Coronary artery (tissue), 2 donors: ENCODE data around the gene MUC5AC.
"Not testable (repeated sequence)": the region's sequence is repeated elsewhere in the genome, so short reads cannot be mapped to it uniquely, and the experiment has no call there.

Source experiments
- DNase-seq: peaks from one replicate; pipeline ENCODE4 v3.0.0-alpha.2; 2017; ENCODE audit warnings: low spot score
- H3K27ac ChIP-seq, 2 donors: fragments of 200-600 bp; sonication (generic); one replicate each; pipeline ENCODE4 v1.5.1; 2016 to 2019
- H3K4me3 ChIP-seq: fragments of 200-600 bp; sonication (generic); 2 replicates; pipeline ENCODE4 v1.5.1; 2016; ENCODE audit warnings: mild to moderate bottlenecking, moderate library complexity
- TF ChIP-seq, protein P1 (sequence below): fragments of 200-600 bp; sonication (generic); IDR thresholded peaks from one replicate; pipeline ENCODE4 v1.5.1; 2019; ENCODE audit warnings: antibody characterized with exemption

The MUC5AC gene

GRCh38 chr11:1237851-1238250 is 80.1 kb downstream of the MUC5AC start:
- DNase-seq, result no peak
- no peak overlapping the region for H3K4me3 ChIP-seq
- H3K27ac ChIP-seq, result no peak overlapping the region
- TF ChIP-seq, protein P1, sequence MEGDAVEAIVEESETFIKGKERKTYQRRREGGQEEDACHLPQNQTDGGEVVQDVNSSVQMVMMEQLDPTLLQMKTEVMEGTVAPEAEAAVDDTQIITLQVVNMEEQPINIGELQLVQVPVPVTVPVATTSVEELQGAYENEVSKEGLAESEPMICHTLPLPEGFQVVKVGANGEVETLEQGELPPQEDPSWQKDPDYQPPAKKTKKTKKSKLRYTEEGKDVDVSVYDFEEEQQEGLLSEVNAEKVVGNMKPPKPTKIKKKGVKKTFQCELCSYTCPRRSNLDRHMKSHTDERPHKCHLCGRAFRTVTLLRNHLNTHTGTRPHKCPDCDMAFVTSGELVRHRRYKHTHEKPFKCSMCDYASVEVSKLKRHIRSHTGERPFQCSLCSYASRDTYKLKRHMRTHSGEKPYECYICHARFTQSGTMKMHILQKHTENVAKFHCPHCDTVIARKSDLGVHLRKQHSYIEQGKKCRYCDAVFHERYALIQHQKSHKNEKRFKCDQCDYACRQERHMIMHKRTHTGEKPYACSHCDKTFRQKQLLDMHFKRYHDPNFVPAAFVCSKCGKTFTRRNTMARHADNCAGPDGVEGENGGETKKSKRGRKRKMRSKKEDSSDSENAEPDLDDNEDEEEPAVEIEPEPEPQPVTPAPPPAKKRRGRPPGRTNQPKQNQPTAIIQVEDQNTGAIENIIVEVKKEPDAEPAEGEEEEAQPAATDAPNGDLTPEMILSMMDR, result no peak

DNA sequence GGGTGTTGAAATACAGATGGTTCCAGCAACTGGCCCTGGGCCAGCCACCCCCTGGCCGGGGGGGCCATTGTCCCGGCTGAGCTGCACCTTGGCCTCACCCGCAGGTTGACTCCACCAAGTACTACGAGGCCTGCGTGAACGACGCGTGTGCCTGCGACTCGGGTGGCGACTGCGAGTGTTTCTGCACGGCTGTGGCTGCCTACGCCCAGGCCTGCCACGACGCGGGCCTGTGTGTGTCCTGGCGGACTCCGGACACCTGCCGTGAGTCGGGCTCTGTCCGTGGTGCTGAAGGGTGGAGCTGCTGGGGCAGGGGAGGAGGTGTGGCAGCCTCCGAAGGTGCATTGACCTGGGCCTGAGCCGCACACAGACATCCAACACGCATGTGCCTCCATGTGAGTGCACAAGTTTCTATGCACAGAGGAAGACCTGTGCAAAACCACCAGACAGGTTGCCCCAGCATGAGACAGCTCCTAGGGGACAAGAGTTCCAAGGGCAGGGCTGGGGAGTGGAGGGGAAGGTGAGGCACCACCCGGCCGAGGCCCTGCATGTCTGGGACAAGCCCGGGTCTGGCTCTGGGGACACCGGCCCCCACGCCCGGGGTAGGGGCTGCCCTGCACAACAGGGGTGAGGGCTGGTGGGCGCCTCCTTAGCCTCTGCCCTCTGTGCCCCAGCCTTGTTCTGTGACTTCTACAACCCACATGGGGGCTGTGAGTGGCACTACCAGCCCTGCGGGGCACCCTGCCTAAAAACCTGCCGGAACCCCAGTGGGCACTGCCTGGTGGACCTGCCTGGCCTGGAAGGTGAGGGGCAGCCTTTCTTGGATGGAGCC is 81.2 kb downstream of the MUC5AC start:
- DNase-seq, result no peak
- Histone ChIP-seq H3K4me3 (no peak overlapping the region), H3K27ac (no peak overlapping the region)
- TF ChIP-seq, protein P1, result no peak

GRCh38 chr11:1239596-1240205 is 81.9 kb downstream of the MUC5AC start:
- TF ChIP-seq, protein P1, result no peak
- no peak overlapping the region for H3K27ac ChIP-seq
- no peak for DNase-seq
- H3K4me3 ChIP-seq, result no peak overlapping the region

GRCh38 chr11:1240771-1241170 is 83.0 kb downstream of the MUC5AC start:
- no peak overlapping the region for H3K27ac ChIP-seq
- no peak overlapping the region for H3K4me3 ChIP-seq
- no peak for DNase-seq
- TF ChIP-seq, protein P1, result no peak

DNA sequence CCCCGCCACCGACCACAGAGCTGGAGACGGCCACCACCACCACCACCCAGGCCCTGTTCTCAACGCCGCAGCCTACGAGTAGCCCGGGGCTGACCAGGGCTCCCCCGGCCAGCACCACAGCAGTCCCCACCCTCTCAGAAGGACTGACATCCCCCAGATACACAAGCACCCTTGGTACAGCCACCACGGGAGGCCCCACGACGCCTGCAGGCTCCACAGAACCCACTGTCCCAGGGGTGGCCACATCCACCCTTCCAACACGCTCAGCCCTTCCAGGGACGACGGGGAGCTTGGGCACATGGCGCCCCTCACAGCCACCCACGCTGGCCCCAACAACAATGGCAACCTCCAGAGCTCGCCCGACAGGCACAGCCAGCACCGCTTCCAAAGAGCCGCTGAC is 84.0 kb downstream of the MUC5AC start:
- no peak overlapping the region for H3K27ac ChIP-seq
- no peak for DNase-seq
- no peak overlapping the region for H3K4me3 ChIP-seq
- TF ChIP-seq, protein P1, result no peak

- no peak overlapping the region for H3K27ac ChIP-seq
Measured at GRCh38 chr11:1242289-1242688, 84.5 kb downstream of the MUC5AC start.

DNA sequence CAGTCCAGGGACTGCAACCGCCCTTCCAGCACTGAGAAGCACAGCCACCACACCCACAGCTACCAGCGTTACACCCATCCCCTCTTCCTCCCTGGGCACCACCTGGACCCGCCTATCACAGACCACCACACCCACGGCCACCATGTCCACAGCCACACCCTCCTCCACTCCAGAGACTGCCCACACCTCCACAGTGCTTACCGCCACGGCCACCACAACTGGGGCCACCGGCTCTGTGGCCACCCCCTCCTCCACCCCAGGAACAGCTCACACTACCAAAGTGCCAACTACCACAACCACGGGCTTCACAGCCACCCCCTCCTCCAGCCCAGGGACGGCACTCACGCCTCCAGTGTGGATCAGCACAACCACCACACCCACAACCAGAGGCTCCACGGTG is 85.0 kb downstream of the MUC5AC start:
- not testable (repeated sequence) for H3K27ac ChIP-seq, DNase-seq, H3K4me3 ChIP-seq

More at GRCh38 chr11:1242289-1242688, 84.5 kb downstream of the MUC5AC start:
- H3K4me3 ChIP-seq, result no peak overlapping the region
- TF ChIP-seq, protein P1, result no peak
- DNase-seq, result no peak

DNA sequence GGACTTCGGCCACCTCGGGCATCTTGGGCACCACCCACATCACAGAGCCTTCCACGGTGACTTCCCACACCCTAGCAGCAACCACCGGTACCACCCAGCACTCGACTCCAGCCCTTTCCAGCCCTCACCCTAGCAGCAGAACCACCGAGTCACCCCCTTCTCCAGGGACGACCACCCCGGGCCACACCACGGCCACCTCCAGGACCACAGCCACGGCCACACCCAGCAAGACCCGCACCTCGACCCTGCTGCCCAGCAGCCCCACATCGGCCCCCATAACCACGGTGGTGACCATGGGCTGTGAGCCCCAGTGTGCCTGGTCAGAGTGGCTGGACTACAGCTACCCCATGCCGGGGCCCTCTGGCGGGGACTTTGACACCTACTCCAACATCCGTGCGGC is 85.8 kb downstream of the MUC5AC start:
- DNase-seq, H3K4me3 ChIP-seq, H3K27ac ChIP-seq: not testable (repeated sequence)

- DNase-seq, H3K27ac ChIP-seq, H3K4me3 ChIP-seq: not testable (repeated sequence)
Measured at GRCh38 chr11:1244557-1244956, 86.8 kb downstream of the MUC5AC start.

GRCh38 chr11:1245717-1246116 is 88.0 kb downstream of the MUC5AC start:
- DNase-seq, H3K4me3 ChIP-seq, H3K27ac ChIP-seq: not testable (repeated sequence)

DNA sequence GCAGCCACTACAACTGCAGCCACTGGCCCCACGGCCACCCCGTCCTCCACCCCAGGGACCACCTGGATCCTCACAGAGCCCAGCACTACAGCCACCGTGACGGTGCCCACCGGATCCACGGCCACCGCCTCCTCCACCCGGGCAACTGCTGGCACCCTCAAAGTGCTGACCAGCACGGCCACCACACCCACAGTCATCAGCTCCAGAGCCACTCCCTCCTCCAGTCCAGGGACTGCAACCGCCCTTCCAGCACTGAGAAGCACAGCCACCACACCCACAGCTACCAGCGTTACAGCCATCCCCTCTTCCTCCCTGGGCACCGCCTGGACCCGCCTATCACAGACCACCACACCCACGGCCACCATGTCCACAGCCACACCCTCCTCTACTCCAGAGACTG is 88.5 kb downstream of the MUC5AC start:
- H3K4me3 ChIP-seq, H3K27ac ChIP-seq, DNase-seq: not testable (repeated sequence)

DNA sequence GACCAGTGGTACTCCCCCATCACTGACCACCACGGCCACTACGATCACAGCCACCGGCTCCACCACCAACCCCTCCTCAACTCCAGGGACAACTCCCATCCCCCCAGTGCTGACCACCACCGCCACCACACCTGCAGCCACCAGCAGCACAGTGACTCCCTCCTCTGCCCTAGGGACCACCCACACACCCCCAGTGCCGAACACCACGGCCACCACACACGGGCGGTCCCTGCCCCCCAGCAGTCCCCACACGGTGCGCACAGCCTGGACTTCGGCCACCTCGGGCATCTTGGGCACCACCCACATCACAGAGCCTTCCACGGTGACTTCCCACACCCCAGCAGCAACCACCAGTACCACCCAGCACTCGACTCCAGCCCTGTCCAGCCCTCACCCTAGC is 89.3 kb downstream of the MUC5AC start:
- not testable (repeated sequence) for H3K4me3 ChIP-seq, DNase-seq, H3K27ac ChIP-seq
